Lower leg skin (tissue), 3 donors: ENCODE measurements around the gene KCNJ15.

Source experiments
- CTCF ChIP-seq, 3 donors: fragments of 450-650 bp; IDR thresholded peaks; one replicate each; pipeline ENCODE4 v1.5.1; 2016; ENCODE audit warnings: antibody characterized with exemption in 3 of 3, mild to moderate bottlenecking in 3 of 3, moderate library complexity in 2 of 3
- POLR2A ChIP-seq, 2 donors: fragments of 450-650 bp; IDR thresholded peaks; one replicate each; pipeline ENCODE4 v1.6.1; 2016 to 2017; ENCODE audit warnings: antibody characterized with exemption in 2 of 2, mild to moderate bottlenecking in 1 of 2, moderate library complexity in 1 of 2

DNA sequence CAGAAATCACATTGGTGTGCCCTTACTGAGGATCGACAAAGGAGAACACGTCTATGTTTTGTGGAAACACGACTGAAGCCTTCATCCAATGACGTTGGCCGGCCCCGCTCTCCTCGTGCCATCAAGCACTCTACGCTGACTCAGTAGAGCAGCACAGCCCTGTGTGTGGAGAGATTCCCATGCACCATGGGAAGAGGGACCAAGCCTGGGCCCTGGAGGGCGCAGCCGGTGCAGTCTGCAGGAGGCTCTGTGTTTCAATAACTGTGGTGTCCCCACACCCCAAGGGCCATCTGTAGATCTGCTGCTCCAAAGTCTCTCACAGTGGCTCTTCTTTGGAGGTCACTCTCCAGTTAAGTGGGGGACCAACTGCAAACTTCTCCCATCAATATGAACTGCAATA lies 97.4 kb downstream of the KCNJ15 start:
- TF ChIP-seq CTCF (IDR thresholded peaks at IDR 0.05), result no peak
- TF ChIP-seq POLR2A (IDR thresholded peaks at IDR 0.05), result no peak
